HG03442 (cell line): ENCODE measurements around the gene KIF22.
"Not testable (repeated sequence)": the region's sequence is repeated elsewhere in the genome, so short reads cannot be mapped to it uniquely, and the experiment has no call there.

Experiments used
- ATAC-seq: cut with Tn5 transposase; IDR thresholded peaks from one replicate; pipeline ENCODE4 v1.9.1; 2021; ENCODE audit warnings: mild to moderate bottlenecking, moderate library complexity; ENCODE audit not compliant: unreplicated experiment

The KIF22 gene

GRCh38 chr16:29765167-29766032 is 25.2 kb upstream of the KIF22 start:
- ATAC-seq, result no peak

GRCh38 chr16:29766571-29766970 is 24.0 kb upstream of the KIF22 start:
- ATAC-seq, result no peak

- ATAC-seq, result no peak
These were observed 23.5 kb upstream of the KIF22 start for GRCh38 chr16:29767062-29767461.

GRCh38 chr16:29769507-29769906 is 21.0 kb upstream of the KIF22 start:
- no peak for ATAC-seq

GRCh38 chr16:29770250-29770929 is 20.2 kb upstream of the KIF22 start:
- ATAC-seq, result no peak

GRCh38 chr16:29772330-29772729 is 18.2 kb upstream of the KIF22 start:
- not testable (repeated sequence) for ATAC-seq

GRCh38 chr16:29774730-29775129 is 15.8 kb upstream of the KIF22 start:
- ATAC-seq, result no peak

GRCh38 chr16:29775742-29776408 is 14.7 kb upstream of the KIF22 start:
- no peak for ATAC-seq

GRCh38 chr16:29777576-29778350 is 12.8 kb upstream of the KIF22 start, which contains the start of gene ZG16:
Gene ZG16, plus strand, starts transcription at chr16:29778256. Its CDS starts 1,011 bp downstream, at chr16:29779267.
- no peak for ATAC-seq

- ATAC-seq, result no peak
These were observed 11.1 kb upstream of the KIF22 start for GRCh38 chr16:29779474-29779873.

- ATAC-seq, result not testable (repeated sequence)
These were observed 7.2 kb upstream of the KIF22 start for GRCh38 chr16:29783094-29783953.

- ATAC-seq, result no peak
These were observed 6.4 kb upstream of the KIF22 start for GRCh38 chr16:29784157-29784556.

GRCh38 chr16:29784901-29785500 is 5.5 kb upstream of the KIF22 start:
- ATAC-seq, result no peak

GRCh38 chr16:29787155-29787554 is 3.4 kb upstream of the KIF22 start:
- not testable (repeated sequence) for ATAC-seq

GRCh38 chr16:29789775-29790182 is 772 bp upstream of the KIF22 start:
- ATAC-seq, result no peak

GRCh38 chr16:29790949-29791844 is 646 bp downstream of the KIF22 start:
- peak; percentile 17 for ATAC-seq

- no peak for ATAC-seq
These were observed 1.6 kb downstream of the KIF22 start for GRCh38 chr16:29791845-29792807.
